Breast epithelium (tissue), 3 donors: ENCODE results near the gene LYSMD1.

ENCODE experiments used
- CTCF ChIP-seq, 3 donors: fragments of 450-650 bp; IDR thresholded peaks; one replicate each; pipeline ENCODE4 v1.5.1; 2016 to 2017; ENCODE audit warnings: antibody characterized with exemption in 3 of 3, mild to moderate bottlenecking in 3 of 3, moderate library complexity in 3 of 3
- POLR2A ChIP-seq: fragments of 450-650 bp; IDR thresholded peaks from one replicate; pipeline ENCODE4 v1.6.1; 2016; ENCODE audit warnings: antibody characterized with exemption, mild to moderate bottlenecking, moderate library complexity

GRCh38 chr1:151166505-151166956 is 829 bp upstream of the LYSMD1 start:
- TF ChIP-seq POLR2A = no peak
- TF ChIP-seq CTCF (IDR thresholded peaks at IDR 0.05) = no peak
